HG02973 (cell line): Measurements from ENCODE around the gene NRAP.
A peak's percentile ranks its signal among the peaks of the same experiment; 100 is the strongest.

Experiments used
- ATAC-seq: cut with Tn5 transposase; IDR thresholded peaks from one replicate; pipeline ENCODE4 v1.9.1; 2021; ENCODE audit warnings: moderate library complexity; ENCODE audit not compliant: unreplicated experiment

Gene NRAP

DNA sequence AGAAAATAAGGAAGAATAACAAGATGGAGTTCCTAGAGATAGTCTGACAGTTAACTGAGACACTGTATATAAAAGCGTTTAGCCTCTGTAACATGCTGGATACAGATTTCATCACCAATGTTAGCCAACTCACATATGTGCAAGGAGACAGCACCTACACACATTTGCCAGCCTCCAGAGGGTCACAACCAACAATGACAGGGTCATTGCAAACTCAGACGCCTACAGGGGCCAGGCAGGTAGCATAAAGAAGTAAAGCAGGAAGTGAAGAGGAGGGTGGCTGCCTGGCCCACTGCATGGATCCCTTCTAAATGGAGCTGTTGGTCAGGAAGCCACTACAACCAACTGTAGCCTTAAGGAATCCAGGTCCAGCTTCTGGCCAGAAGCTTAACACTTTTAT lies 50.4 kb downstream of the NRAP start:
- no peak for ATAC-seq

DNA sequence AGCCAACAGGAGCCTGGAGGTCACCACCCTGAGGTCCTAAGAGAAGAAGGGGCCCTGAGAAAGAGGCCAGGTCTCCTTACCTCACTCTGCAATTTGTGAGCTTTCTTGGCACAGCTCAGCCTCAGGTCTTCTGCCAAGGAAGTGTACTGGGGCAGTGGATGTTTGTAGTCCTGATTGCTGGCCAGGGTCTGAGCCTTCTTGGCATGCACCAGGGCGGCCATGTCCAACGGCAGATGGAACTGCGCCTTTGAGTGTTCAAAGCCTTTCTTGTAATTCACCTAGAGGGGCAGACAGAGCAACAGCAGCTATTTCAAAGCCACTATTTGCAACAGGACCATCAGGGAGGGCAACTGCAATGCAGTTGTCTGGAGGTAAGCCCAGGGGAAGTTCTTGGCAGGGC lies 51.7 kb downstream of the NRAP start:
- ATAC-seq = no peak

DNA sequence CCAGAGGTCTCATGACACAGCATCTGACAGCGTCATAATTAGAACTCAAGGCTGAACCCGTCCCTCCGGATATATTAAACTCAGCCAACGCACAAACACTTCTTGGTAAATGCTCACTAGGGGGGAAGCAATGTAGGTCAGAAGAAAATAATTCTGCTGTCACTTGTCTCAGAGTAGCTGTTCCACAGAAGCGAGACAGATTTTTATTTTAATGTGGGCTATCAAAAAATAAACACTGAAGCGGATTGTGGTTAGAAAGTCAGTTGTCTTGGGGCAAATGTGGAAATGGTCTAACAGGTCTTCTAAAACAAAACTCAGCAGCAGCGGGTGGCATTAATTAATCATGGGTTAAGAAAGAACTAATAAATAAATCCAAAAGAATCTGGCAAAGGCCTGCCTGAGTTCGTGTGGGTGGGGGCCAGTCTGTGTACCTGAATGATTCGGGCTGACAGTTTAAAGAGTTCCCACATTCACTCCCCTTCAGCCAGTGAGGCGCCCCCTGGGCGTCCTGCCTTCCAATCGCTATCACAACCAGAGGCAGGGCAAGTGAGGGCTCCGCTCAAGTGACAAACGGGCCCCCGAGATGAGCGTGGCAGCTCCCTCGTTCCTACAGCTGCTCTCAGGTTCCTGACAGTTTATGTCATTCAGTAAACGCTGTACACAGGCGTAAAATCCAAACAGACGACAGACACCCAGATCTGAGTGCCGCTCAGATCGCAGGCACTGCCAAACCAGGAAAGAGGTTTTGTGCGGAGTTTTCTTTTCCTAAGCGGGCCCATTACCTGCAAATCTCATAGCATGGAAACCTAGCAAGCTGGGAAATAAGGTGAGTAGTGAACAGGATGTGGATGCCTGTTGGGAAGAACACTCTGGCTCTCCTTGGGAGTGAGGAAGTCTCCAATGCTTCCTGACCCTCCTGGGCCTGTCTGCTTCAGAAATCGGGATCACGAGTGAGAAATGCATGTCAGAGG lies 52.9 kb downstream of the NRAP start:
- ATAC-seq = no peak

GRCh38 chr10:113609704-113610108 lies 54.1 kb downstream of the NRAP start:
- no peak for ATAC-seq

GRCh38 chr10:113605268-113605978 lies 58.4 kb downstream of the NRAP start:
- no peak for ATAC-seq

GRCh38 chr10:113604572-113604971 lies 59.3 kb downstream of the NRAP start:
- ATAC-seq = no peak

GRCh38 chr10:113603057-113603777 lies 60.6 kb downstream of the NRAP start:
- no peak for ATAC-seq

- no peak for ATAC-seq
These were observed 63.3 kb downstream of the NRAP start for GRCh38 chr10:113600569-113600968.

- no peak for ATAC-seq
These were observed 69.2 kb downstream of the NRAP start for GRCh38 chr10:113594652-113595051.

- no peak for ATAC-seq
These were observed 71.5 kb downstream of the NRAP start for GRCh38 chr10:113592380-113592779.

DNA sequence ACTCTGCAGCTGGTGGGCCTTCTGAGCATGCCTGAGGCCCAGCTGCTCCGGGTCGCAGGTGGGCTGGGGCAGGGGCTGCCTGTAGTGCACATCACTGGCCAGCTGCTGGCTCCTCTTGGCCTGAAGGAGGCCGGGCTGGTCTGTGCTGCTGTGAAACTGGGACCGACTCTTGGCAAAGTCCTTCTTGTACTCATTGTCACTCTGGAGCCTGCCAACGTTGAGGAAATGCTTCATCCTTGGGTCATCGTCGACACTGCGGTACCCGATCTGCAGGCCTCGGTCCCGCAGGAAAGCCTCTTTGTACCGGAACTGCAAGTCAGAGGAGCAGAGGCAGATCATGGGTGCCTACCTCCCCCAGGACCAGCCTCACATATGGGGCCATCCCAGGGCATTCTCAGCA lies 73.3 kb downstream of the NRAP start:
- ATAC-seq = no peak

GRCh38 chr10:113589201-113589770 lies 74.6 kb downstream of the NRAP start:
- no peak for ATAC-seq

GRCh38 chr10:113585949-113586348 lies 77.9 kb downstream of the NRAP start:
- ATAC-seq = peak; percentile 64

GRCh38 chr10:113583571-113583970 lies 80.3 kb downstream of the NRAP start:
- ATAC-seq = no peak

GRCh38 chr10:113581092-113581491 lies 82.7 kb downstream of the NRAP start:
- no peak for ATAC-seq

- no peak for ATAC-seq
These were observed 85.1 kb downstream of the NRAP start for GRCh38 chr10:113578773-113579172.

DNA sequence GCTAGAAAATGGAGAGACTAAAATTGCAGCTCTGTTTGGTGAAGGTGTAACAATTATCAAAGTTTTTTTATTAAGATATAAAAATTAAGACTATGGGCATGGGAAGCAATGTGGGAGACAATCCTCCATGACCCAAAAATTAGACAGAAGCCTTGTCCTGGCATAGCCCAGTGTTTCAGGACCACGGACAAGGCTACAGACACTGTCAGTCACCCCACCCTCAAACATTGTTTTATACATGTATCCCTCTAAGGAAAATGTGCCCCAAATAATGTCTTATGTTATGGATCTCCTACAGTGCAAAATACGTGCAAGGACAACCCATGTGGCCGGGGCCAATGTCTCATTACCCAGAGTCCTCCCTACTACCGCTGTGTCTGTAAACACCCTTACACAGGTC lies 87.0 kb downstream of the NRAP start:
- ATAC-seq = no peak

GRCh38 chr10:113573368-113573767 lies 90.5 kb downstream of the NRAP start:
- no peak for ATAC-seq

GRCh38 chr10:113572520-113573290 lies 91.1 kb downstream of the NRAP start:
- ATAC-seq = no peak

- ATAC-seq = no peak
These were observed 94.3 kb downstream of the NRAP start for GRCh38 chr10:113569576-113569975.
